ENCODE results near the gene NELFCD.
"Not testable (repeated sequence)": the region's sequence is repeated elsewhere in the genome, so short reads cannot be mapped to it uniquely, and the experiment has no call there.

NELFCD gene

GRCh38 chr20:59033616-59034165 lies 52.6 kb downstream of the NELFCD start:
- CTCF ChIA-PET = interaction anchor here (1.0 to 2.0 kb wide), 5 partner anchors 9 to 383 kb away, joined by 3 to 9 read pairs (median 4); partner anchors contain the start of genes PRELID3B and STX16
- POLR2A ChIA-PET = no interaction called here
- TF ChIP-seq CTCF (IDR thresholded peaks at IDR 0.05; ENCODE audit: control extremely low read depth, extremely low read depth, low read depth, missing control alignments) = no peak
- no peak for DNase-seq (ENCODE audit: extremely low spot score)

- ChIA-PET CTCF (no interaction called here), POLR2A (no interaction called here)
- no peak for TF ChIP-seq CTCF (IDR thresholded peaks at IDR 0.05; ENCODE audit: control extremely low read depth, extremely low read depth, low read depth, missing control alignments)
- DNase-seq (ENCODE audit: extremely low spot score) = no peak
Measured at GRCh38 chr20:59035381-59035780, 54.3 kb downstream of the NELFCD start.

GRCh38 chr20:59037386-59037785 lies 56.3 kb downstream of the NELFCD start:
- ChIA-PET POLR2A (no interaction called here), CTCF (no interaction called here)
- no peak for TF ChIP-seq CTCF (IDR thresholded peaks at IDR 0.05; ENCODE audit: control extremely low read depth, extremely low read depth, low read depth, missing control alignments)
- no peak for DNase-seq (ENCODE audit: extremely low spot score)

- no peak for DNase-seq (ENCODE audit: extremely low spot score)
- POLR2A ChIA-PET = no interaction called here
- TF ChIP-seq CTCF (IDR thresholded peaks at IDR 0.05; ENCODE audit: control extremely low read depth, extremely low read depth, low read depth, missing control alignments) = no peak
- CTCF ChIA-PET = no interaction called here
Measured at GRCh38 chr20:59039233-59039632, 58.2 kb downstream of the NELFCD start.

- POLR2A ChIA-PET = interaction anchor here (1.1 kb wide), 1 partner anchor 8 kb away, joined by 3 read pairs; the partner anchor contains the start of gene ATP5F1E
- TF ChIP-seq CTCF (IDR thresholded peaks at IDR 0.05; ENCODE audit: control extremely low read depth, extremely low read depth, low read depth, missing control alignments) = no peak
- CTCF ChIA-PET = interaction anchor here (0.7 to 1.7 kb wide), 3 partner anchors 9 to 167 kb away, joined by 3 to 5 read pairs (median 4); partner anchors contain the start of gene ATP5F1E
- DNase-seq (ENCODE audit: extremely low spot score) = no peak
Measured at GRCh38 chr20:59040667-59041066, 59.6 kb downstream of the NELFCD start.

- POLR2A ChIA-PET = not testable (repeated sequence)
- CTCF ChIA-PET = interaction anchor here (1.7 kb wide), 1 partner anchor 10 kb away, joined by 5 read pairs; the partner anchor contains the start of gene ATP5F1E
Measured at GRCh38 chr20:59041487-59041886, 60.4 kb downstream of the NELFCD start.

GRCh38 chr20:59042151-59042795 lies 61.2 kb downstream of the NELFCD start, which contains the start of gene PRELID3B:
PRELID3B (minus strand) TSS chr20:59042786; CDS start chr20:59042730, 56 bp downstream.
- DNase-seq (ENCODE audit: extremely low spot score) = peak; percentile 36
- no peak for TF ChIP-seq CTCF (IDR thresholded peaks at IDR 0.05; ENCODE audit: control extremely low read depth, extremely low read depth, low read depth, missing control alignments)
- POLR2A ChIA-PET = interaction anchor here (0.6 kb wide), 1 partner anchor 10 kb away, joined by 3 read pairs; the partner anchor contains the start of gene ATP5F1E
- CTCF ChIA-PET = interaction anchor here (1.4 to 2.5 kb wide), 2 partner anchors 10 to 138 kb away, joined by 3 to 9 read pairs; partner anchors contain the start of gene ATP5F1E

More at GRCh38 chr20:59041487-59041886, 60.4 kb downstream of the NELFCD start:
- not testable (repeated sequence) for DNase-seq (ENCODE audit: extremely low spot score)

Data from GM10248 (cell line).